ENCODE data around the gene CMIP.

CMIP gene

GRCh38 chr16:81692571-81692970 is 248.0 kb downstream of the CMIP start:
- peaks cover 35% of the 10 kb centered on the region; the same call in 1 of the 2 replicates for H3K36me3 ChIP-seq (ENCODE audit: insufficient read depth, low read length)
- no peaks in the 10 kb centered on the region for H3K4me1 ChIP-seq (ENCODE audit: insufficient read depth, low read length, poor library complexity, severe bottlenecking)
- no peak overlapping the region for H3K4me2 ChIP-seq (ENCODE audit: low read depth, low read length, poor library complexity, severe bottlenecking)
- H2AFZ ChIP-seq (ENCODE audit: low read length) = no peak overlapping the region
- H3K79me2 ChIP-seq (ENCODE audit: insufficient read depth, low read length) = no peaks in the 10 kb centered on the region
- H3K4me3 ChIP-seq (ENCODE audit: low read length, poor library complexity, severe bottlenecking) = no peak overlapping the region
- no peaks in the 10 kb centered on the region for H3K27me3 ChIP-seq (ENCODE audit: insufficient read depth, low read length, poor library complexity, severe bottlenecking)
- H3K9me3 ChIP-seq (ENCODE audit: insufficient read depth, low read depth, low read length) = no peaks in the 10 kb centered on the region
- no peak overlapping the region for H3K9ac ChIP-seq (ENCODE audit: low read depth, low read length, poor library complexity, severe bottlenecking)
- H4K20me1 ChIP-seq (ENCODE audit: insufficient read depth, low read length, poor library complexity, severe bottlenecking) = no peaks in the 10 kb centered on the region
- no peak for TF ChIP-seq CTCF (conservative IDR thresholded peaks at IDR 0.05; ENCODE audit: low read length)
- TF ChIP-seq EZH2phosphoT487 (IDR thresholded peaks at IDR 0.05; ENCODE audit: borderline replicate concordance) = no peak
- H3F3A ChIP-seq (ENCODE audit: low read depth) = no peaks in the 10 kb centered on the region
- no peaks in the 10 kb centered on the region for H3K9me2 ChIP-seq (replicated peaks; ENCODE audit: low read depth, low read length)

GRCh38 chr16:81693041-81693743 is 248.6 kb downstream of the CMIP start:
- no peak overlapping the region for H2AFZ ChIP-seq (ENCODE audit: low read length)
- no peaks in the 10 kb centered on the region for H3K79me2 ChIP-seq (ENCODE audit: insufficient read depth, low read length)
- H3K9ac ChIP-seq (ENCODE audit: low read depth, low read length, poor library complexity, severe bottlenecking) = no peak overlapping the region
- no peaks in the 10 kb centered on the region for H3K9me2 ChIP-seq (replicated peaks; ENCODE audit: low read depth, low read length)
- no peak overlapping the region for H3K4me2 ChIP-seq (ENCODE audit: low read depth, low read length, poor library complexity, severe bottlenecking)
- H3K36me3 ChIP-seq (ENCODE audit: insufficient read depth, low read length) = peaks cover 35% of the 10 kb centered on the region; the same call in 1 of the 2 replicates
- H4K20me1 ChIP-seq (ENCODE audit: insufficient read depth, low read length, poor library complexity, severe bottlenecking) = no peaks in the 10 kb centered on the region
- H3F3A ChIP-seq (ENCODE audit: low read depth) = no peaks in the 10 kb centered on the region
- TF ChIP-seq CTCF (conservative IDR thresholded peaks at IDR 0.05; ENCODE audit: low read length) = no peak
- no peak for TF ChIP-seq EZH2phosphoT487 (IDR thresholded peaks at IDR 0.05; ENCODE audit: borderline replicate concordance)
- no peaks in the 10 kb centered on the region for H3K9me3 ChIP-seq (ENCODE audit: insufficient read depth, low read depth, low read length)
- no peak overlapping the region for H3K4me3 ChIP-seq (ENCODE audit: low read length, poor library complexity, severe bottlenecking)
- H3K4me1 ChIP-seq (ENCODE audit: insufficient read depth, low read length, poor library complexity, severe bottlenecking) = no peaks in the 10 kb centered on the region
- no peaks in the 10 kb centered on the region for H3K27me3 ChIP-seq (ENCODE audit: insufficient read depth, low read length, poor library complexity, severe bottlenecking)

DNA sequence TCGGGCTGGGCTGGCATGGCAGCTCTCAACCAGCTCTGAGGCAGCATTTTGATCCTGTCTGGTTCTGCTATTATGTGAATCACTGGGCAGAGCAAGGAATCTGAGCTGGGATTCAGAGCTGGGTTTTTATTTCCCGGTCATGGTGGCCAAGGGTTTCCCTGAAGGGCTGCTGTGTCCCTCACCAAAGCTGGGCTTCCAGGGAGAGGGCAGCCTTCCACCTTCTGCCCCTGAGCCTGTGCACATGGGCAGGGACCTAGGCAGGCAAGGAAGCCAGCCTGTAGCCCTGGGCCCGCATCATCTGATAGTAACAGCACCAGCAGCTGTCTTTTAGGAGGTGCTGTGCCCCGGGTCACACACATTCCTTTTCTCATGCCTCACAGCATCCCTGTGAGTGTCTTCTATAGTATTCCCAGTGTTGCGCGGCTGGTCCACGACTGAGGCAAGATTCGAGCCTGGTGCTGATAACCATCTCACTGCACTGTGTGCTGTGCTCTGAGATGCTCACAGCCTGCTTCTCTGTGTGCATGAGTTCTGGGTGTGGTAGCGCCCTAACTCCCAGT is 249.2 kb downstream of the CMIP start:
- Histone ChIP-seq H3K4me1 (ENCODE audit: insufficient read depth, low read length, poor library complexity, severe bottlenecking) (no peaks in the 10 kb centered on the region), H3K79me2 (ENCODE audit: insufficient read depth, low read length) (no peaks in the 10 kb centered on the region), H3F3A (ENCODE audit: low read depth) (no peaks in the 10 kb centered on the region), H2AFZ (ENCODE audit: low read length) (no peak overlapping the region), H4K20me1 (ENCODE audit: insufficient read depth, low read length, poor library complexity, severe bottlenecking) (no peaks in the 10 kb centered on the region), H3K9ac (ENCODE audit: low read depth, low read length, poor library complexity, severe bottlenecking) (no peak overlapping the region), H3K36me3 (ENCODE audit: insufficient read depth, low read length) (peaks cover 35% of the 10 kb centered on the region; the same call in 1 of the 2 replicates), H3K27me3 (ENCODE audit: insufficient read depth, low read length, poor library complexity, severe bottlenecking) (no peaks in the 10 kb centered on the region), H3K4me3 (ENCODE audit: low read length, poor library complexity, severe bottlenecking) (no peak overlapping the region), H3K4me2 (ENCODE audit: low read depth, low read length, poor library complexity, severe bottlenecking) (no peak overlapping the region), H3K9me2 (replicated peaks; ENCODE audit: low read depth, low read length) (no peaks in the 10 kb centered on the region), H3K9me3 (ENCODE audit: insufficient read depth, low read depth, low read length) (no peaks in the 10 kb centered on the region)
- TF ChIP-seq EZH2phosphoT487 (IDR thresholded peaks at IDR 0.05; ENCODE audit: borderline replicate concordance) = no peak
- no peak for TF ChIP-seq CTCF (conservative IDR thresholded peaks at IDR 0.05; ENCODE audit: low read length)

All from Loucy (cell line).